ENCODE data around the gene TMCC1. TPM values are rescaled to one million over a fixed set of nuclear protein-coding genes. Genes with fewer than 3 reads are reported as not detected.

The TMCC1 gene
- total RNA-seq, 4 donors from 2014 or later: 24.3 to 41.7 (median 31.1) TPM

DNA sequence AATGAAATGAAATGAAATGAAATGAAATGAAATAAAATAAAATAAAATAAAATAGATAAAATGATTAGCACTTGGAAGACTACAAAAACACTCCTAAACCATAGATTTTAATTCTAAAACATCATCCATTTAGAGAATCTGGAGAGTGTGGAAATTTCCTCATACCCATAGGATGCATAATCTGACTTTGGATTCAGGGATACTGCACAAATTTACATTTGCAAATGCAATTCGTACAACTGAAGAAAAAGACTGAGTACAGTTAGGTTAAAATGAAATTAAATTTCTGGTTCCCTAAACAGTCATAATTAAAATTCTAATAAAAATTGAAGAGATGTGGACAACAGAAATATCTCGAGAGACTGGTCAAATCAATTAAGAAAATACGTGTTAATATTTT, 122.9 kb downstream of the TMCC1 start:
- intact Hi-C loops (cut with DNase I): no loop called here
- DNase-seq: no peak
- Histone ChIP-seq H3K27me3 (no peaks in the 10 kb centered on the region), H3K36me3 (no peaks in the 10 kb centered on the region), H3K4me3 (replicated peaks in 1 of 3) (no peak overlapping the region), H3K9me3 (no peaks in the 10 kb centered on the region), H3K4me1 (peaks cover 4 to 7% of the 10 kb centered on the region in 2 donors), H3K27ac (no peak overlapping the region)
- 95 to 97% methylated on average over 3 of the region's 3 CpGs for WGBS, 2 donors
- TF ChIP-seq, protein P1, sequence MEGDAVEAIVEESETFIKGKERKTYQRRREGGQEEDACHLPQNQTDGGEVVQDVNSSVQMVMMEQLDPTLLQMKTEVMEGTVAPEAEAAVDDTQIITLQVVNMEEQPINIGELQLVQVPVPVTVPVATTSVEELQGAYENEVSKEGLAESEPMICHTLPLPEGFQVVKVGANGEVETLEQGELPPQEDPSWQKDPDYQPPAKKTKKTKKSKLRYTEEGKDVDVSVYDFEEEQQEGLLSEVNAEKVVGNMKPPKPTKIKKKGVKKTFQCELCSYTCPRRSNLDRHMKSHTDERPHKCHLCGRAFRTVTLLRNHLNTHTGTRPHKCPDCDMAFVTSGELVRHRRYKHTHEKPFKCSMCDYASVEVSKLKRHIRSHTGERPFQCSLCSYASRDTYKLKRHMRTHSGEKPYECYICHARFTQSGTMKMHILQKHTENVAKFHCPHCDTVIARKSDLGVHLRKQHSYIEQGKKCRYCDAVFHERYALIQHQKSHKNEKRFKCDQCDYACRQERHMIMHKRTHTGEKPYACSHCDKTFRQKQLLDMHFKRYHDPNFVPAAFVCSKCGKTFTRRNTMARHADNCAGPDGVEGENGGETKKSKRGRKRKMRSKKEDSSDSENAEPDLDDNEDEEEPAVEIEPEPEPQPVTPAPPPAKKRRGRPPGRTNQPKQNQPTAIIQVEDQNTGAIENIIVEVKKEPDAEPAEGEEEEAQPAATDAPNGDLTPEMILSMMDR (IDR thresholded peaks at IDR 0.05): no peak
- no peak for TF ChIP-seq POLR2A (IDR thresholded peaks at IDR 0.05)

DNA sequence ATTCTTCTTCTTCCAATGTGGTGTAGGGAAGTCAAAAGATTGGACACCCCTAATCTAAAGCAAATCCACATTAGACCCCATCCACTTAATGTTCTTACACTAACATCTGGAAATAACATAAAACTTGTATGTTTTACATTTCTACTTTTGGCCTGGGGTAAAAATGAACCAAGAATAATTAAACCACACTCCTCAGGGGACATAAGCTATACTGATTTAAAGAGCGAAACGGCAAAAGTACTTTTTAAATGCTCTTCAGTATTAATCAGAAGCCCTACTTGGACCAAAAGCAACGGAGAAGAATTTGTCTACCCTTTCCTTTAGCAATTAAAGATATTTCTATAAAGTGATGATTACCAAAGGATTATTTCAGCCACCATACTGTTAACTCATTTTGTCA, 123.9 kb downstream of the TMCC1 start:
- WGBS, 2 donors: 86 to 95% methylated on average over 3 of the region's 3 CpGs
- H3K27me3 ChIP-seq: no peaks in the 10 kb centered on the region
- TF ChIP-seq POLR2A (IDR thresholded peaks at IDR 0.05): no peak
- intact Hi-C loops (cut with DNase I): no loop called here
- no peak overlapping the region for H3K4me3 ChIP-seq (replicated peaks in 1 of 3)
- no peaks in the 10 kb centered on the region for H3K36me3 ChIP-seq
- DNase-seq: no peak
- H3K27ac ChIP-seq: no peak overlapping the region
- no peaks in the 10 kb centered on the region for H3K9me3 ChIP-seq
- peaks cover 4 to 7% of the 10 kb centered on the region in 2 donors for H3K4me1 ChIP-seq

DNA sequence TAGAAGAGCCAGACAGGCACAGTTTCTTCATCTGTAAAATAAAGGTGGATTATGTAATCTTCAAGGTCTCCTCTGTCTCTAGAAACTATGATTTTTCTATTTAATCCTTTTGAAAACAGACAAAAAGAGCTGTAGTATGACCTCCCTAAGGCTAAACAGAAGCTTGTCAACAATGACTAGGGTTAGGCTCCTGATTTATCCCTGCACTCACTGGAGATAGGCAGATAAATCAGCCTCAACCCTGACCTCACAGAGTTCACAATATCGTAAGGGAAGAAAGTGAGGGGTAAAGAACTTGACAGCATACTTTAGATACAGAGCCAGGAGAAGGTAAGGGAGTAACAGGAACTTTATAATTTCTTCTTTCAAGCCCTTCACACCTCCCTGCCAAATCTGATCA, 124.8 kb downstream of the TMCC1 start:
- Histone ChIP-seq H3K9me3 (no peaks in the 10 kb centered on the region), H3K27ac (no peak overlapping the region), H3K4me1 (peaks cover 2 to 6% of the 10 kb centered on the region in 2 donors), H3K36me3 (no peaks in the 10 kb centered on the region), H3K4me3 (replicated peaks in 1 of 3) (no peak overlapping the region), H3K27me3 (no peaks in the 10 kb centered on the region)
- intact Hi-C loops (cut with DNase I): no loop called here
- no peak for DNase-seq
- 90 to 100% methylated on average over 1 of the region's 1 CpG for WGBS, 2 donors
- TF ChIP-seq POLR2A (IDR thresholded peaks at IDR 0.05): no peak
- TF ChIP-seq, protein P1 (IDR thresholded peaks at IDR 0.05): no peak

DNA sequence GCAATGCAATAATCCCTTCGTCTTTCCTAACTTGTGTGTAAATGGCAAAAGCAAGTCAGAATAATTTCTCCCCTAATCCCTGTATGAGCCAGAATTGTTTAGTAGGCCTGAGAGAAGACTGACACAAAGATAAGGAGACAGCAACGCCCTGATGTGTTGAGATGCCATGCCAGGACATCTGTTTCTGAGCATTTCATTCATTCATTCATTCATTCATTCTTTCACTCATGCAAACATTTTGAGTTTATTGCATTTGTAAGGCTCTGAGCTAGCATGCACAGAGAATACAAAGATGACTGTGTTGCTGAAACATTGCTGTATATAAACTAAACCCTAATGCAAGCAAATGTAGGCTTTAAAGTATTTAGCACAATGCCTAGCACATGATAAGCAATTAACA, 127.4 kb downstream of the TMCC1 start:
- 82 to 91% methylated on average over 2 of the region's 2 CpGs for WGBS, 2 donors
- H3K9me3 ChIP-seq: no peaks in the 10 kb centered on the region
- H3K27me3 ChIP-seq: no peaks in the 10 kb centered on the region
- TF ChIP-seq, protein P1 (IDR thresholded peaks at IDR 0.05): no peak
- TF ChIP-seq POLR2A (IDR thresholded peaks at IDR 0.05): no peak
- no peak overlapping the region for H3K4me3 ChIP-seq (replicated peaks in 1 of 3)
- H3K36me3 ChIP-seq: no peaks in the 10 kb centered on the region
- no peak for DNase-seq
- H3K4me1 ChIP-seq: no peaks in the 10 kb centered on the region
- intact Hi-C loops (cut with DNase I): no loop called here
- no peak overlapping the region for H3K27ac ChIP-seq

DNA sequence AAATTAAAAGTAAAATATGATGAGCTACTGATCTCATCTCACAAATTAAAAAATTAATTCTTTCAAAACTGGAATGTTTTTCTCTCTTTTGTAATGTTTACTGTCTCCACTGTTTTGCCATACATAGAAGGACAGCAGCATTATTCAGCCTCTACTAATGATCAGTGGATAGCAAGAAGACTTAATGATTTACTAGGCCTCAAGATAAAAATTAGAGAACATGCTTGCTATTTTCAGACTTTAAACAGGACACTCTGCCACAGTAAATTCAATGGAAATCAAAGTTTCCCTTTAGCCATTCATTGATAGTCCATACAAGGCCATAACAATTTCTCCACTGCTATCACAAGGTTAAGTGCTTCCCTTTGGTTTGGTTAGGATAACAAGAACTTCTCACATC, 129.4 kb downstream of the TMCC1 start:
- intact Hi-C loops (cut with DNase I): no loop called here
- no peak for TF ChIP-seq POLR2A (IDR thresholded peaks at IDR 0.05)
- TF ChIP-seq, protein P1 (IDR thresholded peaks at IDR 0.05): no peak

DNA sequence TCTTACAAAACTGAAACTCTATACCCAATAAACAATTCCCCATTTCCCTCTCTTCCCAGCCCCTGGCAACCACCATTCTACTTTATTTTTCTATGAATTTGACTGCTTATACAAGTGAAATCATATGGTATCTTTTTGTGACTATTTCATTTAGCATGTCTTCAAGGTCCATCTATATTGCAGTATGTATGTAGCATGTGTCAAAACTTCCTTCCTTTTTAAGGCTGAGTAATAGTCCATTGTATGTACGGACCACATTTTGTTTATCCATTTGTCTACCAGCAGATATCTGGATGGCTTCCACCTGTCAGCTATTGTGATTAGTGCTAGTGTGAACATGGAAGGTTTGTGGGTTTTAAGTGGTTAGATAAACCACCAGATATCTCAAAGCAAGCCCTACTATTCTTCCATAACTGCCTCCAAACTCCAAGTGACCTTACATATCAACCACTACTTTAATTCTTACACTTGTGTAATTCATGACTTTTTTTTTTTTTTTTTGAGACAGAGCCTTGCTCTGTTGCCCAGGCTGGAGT, 134.7 kb downstream of the TMCC1 start:
- no peaks in the 10 kb centered on the region for H3K36me3 ChIP-seq
- H3K4me1 ChIP-seq: peaks cover 0 to 7% of the 10 kb centered on the region in 2 donors
- TF ChIP-seq, protein P1 (IDR thresholded peaks at IDR 0.05): no peak
- no peak for TF ChIP-seq POLR2A (IDR thresholded peaks at IDR 0.05)
- no peak overlapping the region for H3K27ac ChIP-seq
- no peaks in the 10 kb centered on the region for H3K9me3 ChIP-seq
- H3K4me3 ChIP-seq (replicated peaks in 1 of 3): no peak overlapping the region
- H3K27me3 ChIP-seq: no peaks in the 10 kb centered on the region
- DNase-seq: no peak
- WGBS, 2 donors: 87 to 90% methylated on average over 1 of the region's 1 CpG
- intact Hi-C loops (cut with DNase I): no loop called here

More for the DNA sequence above, 129.4 kb downstream of the TMCC1 start:
- H3K9me3 ChIP-seq: no peaks in the 10 kb centered on the region
- H3K4me1 ChIP-seq: no peaks in the 10 kb centered on the region
- H3K36me3 ChIP-seq: no peaks in the 10 kb centered on the region
- H3K4me3 ChIP-seq (replicated peaks in 1 of 3): no peak overlapping the region
- no peak overlapping the region for H3K27ac ChIP-seq
- DNase-seq: no peak
- H3K27me3 ChIP-seq: no peaks in the 10 kb centered on the region

Data from thyroid gland (tissue), 4 donors.